ENCODE measurements around the gene ZEB1. TPM values are rescaled to one million over a fixed set of nuclear protein-coding genes. Genes with fewer than 3 reads are reported as not detected.

ZEB1 gene
- total RNA-seq, 1 donor from 2014 or later, result 41.6 TPM

DNA sequence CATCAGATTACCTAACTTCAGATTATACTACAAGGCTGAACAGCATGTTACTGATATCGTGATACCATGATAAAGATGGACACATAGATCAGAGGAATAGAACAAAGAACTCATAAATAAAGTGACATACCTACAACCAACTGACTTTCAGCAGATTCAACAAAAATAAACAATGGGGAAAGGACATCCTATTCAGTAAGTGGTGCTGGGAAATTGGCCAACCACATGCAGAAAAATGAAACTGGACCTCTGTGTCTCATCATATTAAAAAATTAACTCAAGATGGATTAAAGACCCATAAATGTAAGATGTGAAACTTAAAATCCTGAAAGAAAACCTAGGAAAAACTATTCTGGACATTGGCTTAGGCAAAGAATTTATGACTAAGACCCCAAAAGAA lies 158.6 kb downstream of the ZEB1 start:
- DNase-seq (ENCODE audit: low spot score in 2 of 2) (no peak), FAIRE-seq (no peak)

DNA sequence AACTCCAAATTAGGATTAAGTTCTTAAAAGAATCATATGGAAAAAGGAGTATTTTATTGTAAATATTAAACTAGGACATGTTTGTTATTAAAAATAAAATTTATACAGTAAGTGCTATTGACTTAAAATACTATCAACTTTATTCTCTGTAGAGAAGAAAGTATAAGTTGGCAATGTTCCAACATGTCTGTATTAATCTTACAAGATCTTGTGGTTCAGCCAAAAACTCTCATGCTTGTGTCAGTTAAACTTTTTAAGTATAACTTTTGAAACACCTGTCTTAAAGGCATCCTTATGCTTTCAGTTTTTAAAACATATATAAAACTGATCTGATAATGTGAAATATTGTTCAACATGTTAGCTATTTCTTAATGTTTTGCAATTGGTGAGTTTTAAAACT lies 160.7 kb downstream of the ZEB1 start:
- no peak for DNase-seq (ENCODE audit: low spot score in 2 of 2)
- FAIRE-seq, result peak; percentile 80

GRCh38 chr10:31483546-31483945 lies 164.5 kb downstream of the ZEB1 start:
- FAIRE-seq (no peak), DNase-seq (ENCODE audit: low spot score in 2 of 2) (no peak)

DNA sequence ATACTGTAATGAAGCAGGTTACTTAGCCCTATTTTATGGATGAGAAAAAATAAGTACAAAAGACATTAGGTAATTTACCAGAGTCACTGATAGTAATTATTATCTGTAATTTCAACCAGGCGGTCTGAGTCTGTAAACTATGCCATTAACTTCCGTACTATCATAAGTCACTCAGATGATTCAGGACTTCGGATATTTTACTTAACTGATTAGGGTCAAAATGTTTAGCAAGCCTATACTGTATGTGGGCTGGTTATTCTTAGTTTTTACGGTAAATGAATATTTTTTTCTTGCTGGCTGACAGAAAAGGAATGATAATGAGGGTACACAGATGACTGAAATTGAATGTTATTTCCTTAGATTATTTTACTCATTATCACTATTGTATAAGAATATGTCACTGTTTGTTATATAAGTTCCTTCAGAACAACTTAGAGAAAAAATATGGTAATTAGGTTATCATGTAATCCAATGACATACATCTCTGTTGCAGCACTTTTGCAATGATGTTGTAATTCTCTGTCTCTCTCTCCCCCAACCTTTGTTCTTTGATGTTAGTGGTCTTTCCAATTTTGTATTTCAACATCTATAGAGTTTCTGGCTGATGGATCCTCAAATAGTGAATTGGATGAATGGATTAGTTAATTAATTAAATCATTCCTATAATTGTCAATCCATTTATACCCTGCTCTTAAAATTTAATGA lies 165.6 kb downstream of the ZEB1 start:
- DNase-seq (ENCODE audit: low spot score in 2 of 2), result no peak
- no peak for FAIRE-seq

DNA sequence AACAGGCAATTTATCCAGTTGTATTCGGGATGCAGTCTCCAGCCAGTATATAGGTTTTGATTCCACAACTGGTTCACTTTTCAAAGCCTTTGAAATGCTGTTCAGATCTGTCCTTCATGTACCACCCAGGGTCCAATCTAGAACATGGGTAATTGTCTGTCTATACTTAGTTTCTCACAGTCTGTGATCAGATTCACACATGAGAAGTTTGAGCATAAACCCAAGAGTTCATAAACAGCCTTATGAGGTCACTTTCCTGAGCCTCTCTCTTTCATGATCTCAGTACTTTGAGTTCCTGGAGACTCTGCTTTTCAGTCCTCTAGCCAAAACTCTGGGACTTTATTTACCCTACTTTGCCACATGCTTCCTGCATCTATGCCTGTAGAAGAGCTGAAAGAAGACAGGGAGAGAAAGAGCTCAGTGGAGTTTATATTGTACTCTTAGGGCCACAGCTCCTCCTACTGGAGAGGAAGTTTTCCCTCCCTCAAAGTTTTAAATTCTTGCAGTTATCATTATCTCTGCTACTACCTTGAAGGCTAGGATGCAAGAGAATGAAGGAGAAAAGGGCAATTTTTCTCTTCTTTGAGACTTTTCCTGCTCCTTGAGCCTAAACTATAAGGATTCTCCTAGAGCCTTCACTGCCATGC lies 172.0 kb downstream of the ZEB1 start:
- no peak for DNase-seq (ENCODE audit: low spot score in 2 of 2)

GRCh38 chr10:31507427-31507826 lies 188.4 kb downstream of the ZEB1 start:
- FAIRE-seq, result no peak

More for the DNA sequence above, 172.0 kb downstream of the ZEB1 start:
- FAIRE-seq, result no peak

GRCh38 chr10:31508234-31508633 lies 189.2 kb downstream of the ZEB1 start:
- no peak for DNase-seq (ENCODE audit: low spot score in 2 of 2)
- FAIRE-seq, result no peak

More at GRCh38 chr10:31507427-31507826, 188.4 kb downstream of the ZEB1 start:
- DNase-seq (ENCODE audit: low spot score in 2 of 2), result no peak

GRCh38 chr10:31508882-31509281 lies 189.9 kb downstream of the ZEB1 start:
- DNase-seq (ENCODE audit: low spot score in 2 of 2), result no peak
- FAIRE-seq, result no peak

GRCh38 chr10:31509989-31510388 lies 191.0 kb downstream of the ZEB1 start:
- FAIRE-seq (no peak), DNase-seq (ENCODE audit: low spot score in 2 of 2) (no peak)

- DNase-seq (ENCODE audit: low spot score in 2 of 2), result no peak
- FAIRE-seq, result peak; percentile 26
Measured at GRCh38 chr10:31515116-31515515, 196.1 kb downstream of the ZEB1 start.

GRCh38 chr10:31515819-31516402 lies 196.9 kb downstream of the ZEB1 start:
- FAIRE-seq, result peak; percentile 28
- DNase-seq (ENCODE audit: low spot score in 2 of 2), result no peak

DNA sequence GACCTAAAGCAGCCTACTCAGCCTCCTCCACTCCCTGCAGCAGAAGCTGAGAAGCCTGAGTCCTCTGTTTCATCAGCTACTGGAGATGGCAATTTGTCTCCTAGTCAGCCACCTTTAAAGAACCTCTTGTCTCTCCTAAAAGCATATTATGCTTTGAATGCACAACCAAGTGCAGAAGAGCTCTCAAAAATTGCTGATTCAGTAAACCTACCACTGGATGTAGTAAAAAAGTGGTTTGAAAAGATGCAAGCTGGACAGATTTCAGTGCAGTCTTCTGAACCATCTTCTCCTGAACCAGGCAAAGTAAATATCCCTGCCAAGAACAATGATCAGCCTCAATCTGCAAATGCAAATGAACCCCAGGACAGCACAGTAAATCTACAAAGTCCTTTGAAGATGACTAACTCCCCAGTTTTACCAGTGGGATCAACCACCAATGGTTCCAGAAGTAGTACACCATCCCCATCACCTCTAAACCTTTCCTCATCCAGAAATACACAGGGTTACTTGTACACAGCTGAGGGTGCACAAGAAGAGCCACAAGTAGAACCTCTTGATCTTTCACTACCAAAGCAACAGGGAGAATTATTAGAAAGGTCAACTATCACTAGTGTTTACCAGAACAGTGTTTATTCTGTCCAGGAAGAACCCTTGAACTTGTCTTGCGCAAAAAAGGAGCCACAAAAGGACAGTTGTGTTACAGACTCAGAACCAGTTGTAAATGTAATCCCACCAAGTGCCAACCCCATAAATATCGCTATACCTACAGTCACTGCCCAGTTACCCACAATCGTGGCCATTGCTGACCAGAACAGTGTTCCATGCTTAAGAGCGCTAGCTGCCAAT lies 202.2 kb downstream of the ZEB1 start:
- FAIRE-seq, result no peak
- DNase-seq (ENCODE audit: low spot score in 2 of 2), result no peak

GRCh38 chr10:31522820-31523219 lies 203.8 kb downstream of the ZEB1 start:
- DNase-seq (ENCODE audit: low spot score in 2 of 2) (no peak), FAIRE-seq (no peak)

- no peak for FAIRE-seq
- DNase-seq (ENCODE audit: low spot score in 2 of 2), result no peak
Measured at GRCh38 chr10:31524460-31524859, 205.4 kb downstream of the ZEB1 start.

GRCh38 chr10:31526178-31526577 lies 207.2 kb downstream of the ZEB1 start:
- FAIRE-seq, result no peak
- DNase-seq (ENCODE audit: low spot score in 2 of 2), result no peak

- no peak for FAIRE-seq
Measured at GRCh38 chr10:31526681-31527080, 207.7 kb downstream of the ZEB1 start.

GRCh38 chr10:31528831-31529230 lies 209.8 kb downstream of the ZEB1 start:
- no peak for DNase-seq (ENCODE audit: low spot score in 2 of 2)
- FAIRE-seq, result no peak

More at GRCh38 chr10:31526681-31527080, 207.7 kb downstream of the ZEB1 start:
- DNase-seq (ENCODE audit: low spot score in 2 of 2), result no peak

DNA sequence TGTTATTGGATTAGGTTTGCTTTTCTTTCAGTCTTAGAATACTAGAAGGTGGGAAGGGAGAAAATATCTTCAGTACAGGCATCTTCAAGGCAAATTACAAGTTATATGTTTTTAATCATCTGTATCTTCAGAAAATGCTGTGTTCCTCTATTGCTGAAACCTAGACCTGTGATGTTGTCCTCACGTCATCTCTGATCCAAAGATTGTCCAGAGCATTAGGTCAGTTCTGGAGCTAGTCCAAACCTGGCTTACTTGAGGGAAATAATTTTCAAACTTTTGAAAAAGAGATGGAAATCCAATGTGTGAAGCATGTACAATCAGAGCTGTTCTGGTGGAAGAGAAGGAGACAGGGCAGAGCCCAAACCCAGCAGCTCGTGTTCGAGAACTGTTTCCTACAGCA lies 217.3 kb downstream of the ZEB1 start:
- FAIRE-seq (no peak), DNase-seq (ENCODE audit: low spot score in 2 of 2) (no peak)

GRCh38 chr10:31549896-31550295 lies 230.9 kb downstream of the ZEB1 start:
- FAIRE-seq (no peak), DNase-seq (ENCODE audit: low spot score in 2 of 2) (no peak)

DNA sequence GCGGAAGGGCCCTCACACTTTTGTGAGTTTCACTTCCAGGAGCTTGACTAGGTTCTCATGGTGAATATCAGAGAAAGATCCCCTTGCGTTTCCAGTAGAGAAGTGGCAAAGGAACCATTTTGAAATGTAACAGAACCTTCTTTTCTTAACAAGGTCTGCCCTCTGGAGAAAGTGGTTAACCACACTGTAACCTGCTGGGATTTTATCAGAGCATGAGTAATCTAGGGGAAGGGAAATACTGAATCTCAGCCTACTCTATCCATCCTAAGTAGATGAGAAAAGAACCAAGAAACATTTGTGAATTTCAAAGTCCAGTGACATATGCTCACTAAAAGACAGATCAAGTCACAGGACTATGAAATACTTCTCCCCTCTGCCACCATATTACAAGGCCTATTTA lies 235.5 kb downstream of the ZEB1 start:
- no peak for DNase-seq (ENCODE audit: low spot score in 2 of 2)
- no peak for FAIRE-seq

DNA sequence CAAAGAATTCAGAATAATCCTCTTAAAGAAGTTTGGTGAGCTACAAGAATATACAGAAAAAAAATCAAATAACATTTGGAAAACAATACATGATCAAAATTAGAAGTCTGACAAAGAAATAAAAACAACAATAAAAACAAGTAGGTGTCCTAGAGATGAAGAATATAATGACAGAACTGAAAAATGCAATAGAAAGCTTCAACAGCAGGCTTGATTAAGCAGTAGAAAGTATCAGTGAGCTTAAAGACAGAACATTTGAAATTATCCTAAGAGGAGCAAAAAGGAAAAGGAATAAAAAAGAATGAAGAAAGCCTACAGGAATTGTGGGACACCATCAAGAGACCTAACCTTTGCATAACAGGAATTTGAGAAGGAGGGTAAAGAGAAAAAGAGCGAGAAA lies 238.8 kb downstream of the ZEB1 start:
- DNase-seq (ENCODE audit: low spot score in 2 of 2) (no peak), FAIRE-seq (no peak)
